ENCODE results near the gene KCNIP4. TPM values are rescaled to one million over a fixed set of nuclear protein-coding genes. Genes with fewer than 3 reads are reported as not detected.
A peak's percentile ranks its signal among the peaks of the same experiment; 100 is the strongest.

The KCNIP4 gene
- total RNA-seq, 1 experiment from 2014 or later, result not detected

- DNase-seq (ENCODE audit: low spot score), result no peak
Measured at GRCh38 chr4:21192367-21192766, 756.2 kb downstream of the KCNIP4 start.

DNA sequence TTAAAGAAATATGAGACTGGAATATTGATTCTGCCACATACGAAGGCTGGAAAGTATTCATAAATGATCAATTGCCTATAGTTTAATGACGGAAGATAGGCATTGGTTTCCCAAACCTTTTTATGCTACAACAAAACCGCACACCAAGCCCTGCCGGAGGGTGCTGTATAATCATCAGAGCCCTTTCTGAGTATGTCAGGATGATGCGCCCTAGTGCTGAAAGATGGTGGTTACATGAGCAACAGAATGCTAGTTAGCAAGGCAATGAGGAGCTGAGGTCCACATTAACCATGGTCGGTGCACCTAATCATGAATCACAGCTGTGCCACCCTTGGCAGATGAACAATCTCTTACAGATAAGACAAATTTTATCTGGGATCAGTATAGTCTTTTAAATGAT lies 757.3 kb downstream of the KCNIP4 start:
- DNase-seq (ENCODE audit: low spot score), result no peak

DNA sequence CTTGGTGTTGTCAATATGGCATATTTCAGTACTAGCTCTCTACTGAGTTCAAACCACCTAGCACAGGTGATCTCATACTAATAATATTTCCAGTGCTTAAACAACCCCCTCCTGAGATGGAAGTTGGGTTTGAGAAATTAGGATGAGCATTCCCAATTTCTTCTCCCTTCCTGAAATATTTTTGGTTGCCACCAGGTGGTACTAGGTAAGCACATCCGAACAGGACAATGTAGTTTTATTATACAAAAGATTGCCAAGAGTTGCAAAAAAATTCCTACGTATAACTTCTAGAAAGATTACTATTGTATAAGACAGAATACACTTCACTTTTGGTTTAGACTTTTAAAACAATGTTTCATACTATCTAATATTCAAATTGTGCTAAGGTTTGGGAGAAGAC lies 763.8 kb downstream of the KCNIP4 start:
- DNase-seq (ENCODE audit: low spot score), result no peak

GRCh38 chr4:21181716-21182115 lies 766.9 kb downstream of the KCNIP4 start:
- DNase-seq (ENCODE audit: low spot score), result no peak

- no peak for DNase-seq (ENCODE audit: low spot score)
Measured at GRCh38 chr4:21177871-21178270, 770.7 kb downstream of the KCNIP4 start.

DNA sequence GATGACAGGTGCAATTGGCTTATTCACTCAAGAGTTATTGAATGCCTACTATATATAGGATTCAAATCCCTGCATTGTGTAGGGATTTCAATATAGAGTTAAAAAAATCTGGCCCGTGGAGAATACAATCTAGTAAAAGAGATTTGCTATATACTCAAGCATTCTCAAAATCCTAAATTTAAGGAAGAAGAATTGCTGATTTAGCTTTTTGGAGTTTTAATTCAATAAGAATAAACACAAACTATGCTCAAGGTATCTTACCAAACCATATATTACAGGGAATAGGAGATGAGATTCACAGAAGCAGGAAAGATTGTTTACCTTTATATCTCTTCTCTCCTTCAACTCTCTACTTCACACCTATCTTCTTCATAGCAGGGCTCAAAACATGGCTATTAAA lies 771.5 kb downstream of the KCNIP4 start:
- DNase-seq (ENCODE audit: low spot score), result no peak

GRCh38 chr4:21167711-21168110 lies 780.9 kb downstream of the KCNIP4 start:
- no peak for DNase-seq (ENCODE audit: low spot score)

DNA sequence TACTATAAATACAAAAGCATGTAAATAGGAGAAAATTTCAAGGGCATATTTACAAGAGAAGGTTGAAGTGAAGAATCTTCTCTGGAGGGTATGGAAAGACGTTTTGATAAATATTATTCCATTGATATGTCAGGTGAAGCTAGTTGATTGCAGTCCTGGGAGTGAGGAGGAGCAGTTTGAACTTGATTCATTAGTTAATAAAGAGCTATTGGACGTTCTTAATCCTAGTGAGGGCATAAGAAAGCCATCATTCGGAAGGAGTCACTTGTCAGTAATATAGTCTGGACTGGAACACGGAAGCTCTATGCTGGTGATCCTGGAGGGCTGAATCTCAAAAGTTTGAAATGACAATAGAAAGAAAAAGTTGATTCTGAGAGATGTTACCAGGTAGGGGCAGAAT lies 793.2 kb downstream of the KCNIP4 start:
- DNase-seq (ENCODE audit: low spot score), result no peak

DNA sequence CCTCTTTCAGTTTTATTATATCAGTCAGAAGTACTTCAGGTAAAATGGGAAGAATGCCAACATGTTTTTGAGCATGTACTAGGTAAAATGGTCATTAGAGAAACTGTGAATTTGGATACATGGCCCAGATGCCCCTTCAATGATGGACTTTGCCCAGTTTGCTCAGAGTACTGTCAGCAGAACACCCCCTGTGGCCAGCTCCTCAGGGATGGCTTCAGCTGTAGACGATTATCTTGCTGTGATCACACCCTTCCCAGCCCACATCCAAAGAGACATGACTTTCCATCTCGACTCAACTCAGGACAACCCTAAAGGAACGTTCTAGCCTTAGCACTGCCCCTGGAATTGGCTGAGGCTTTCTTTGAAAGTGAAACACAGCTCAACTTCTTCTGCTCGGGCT lies 809.2 kb downstream of the KCNIP4 start:
- DNase-seq (ENCODE audit: low spot score), result no peak

DNA sequence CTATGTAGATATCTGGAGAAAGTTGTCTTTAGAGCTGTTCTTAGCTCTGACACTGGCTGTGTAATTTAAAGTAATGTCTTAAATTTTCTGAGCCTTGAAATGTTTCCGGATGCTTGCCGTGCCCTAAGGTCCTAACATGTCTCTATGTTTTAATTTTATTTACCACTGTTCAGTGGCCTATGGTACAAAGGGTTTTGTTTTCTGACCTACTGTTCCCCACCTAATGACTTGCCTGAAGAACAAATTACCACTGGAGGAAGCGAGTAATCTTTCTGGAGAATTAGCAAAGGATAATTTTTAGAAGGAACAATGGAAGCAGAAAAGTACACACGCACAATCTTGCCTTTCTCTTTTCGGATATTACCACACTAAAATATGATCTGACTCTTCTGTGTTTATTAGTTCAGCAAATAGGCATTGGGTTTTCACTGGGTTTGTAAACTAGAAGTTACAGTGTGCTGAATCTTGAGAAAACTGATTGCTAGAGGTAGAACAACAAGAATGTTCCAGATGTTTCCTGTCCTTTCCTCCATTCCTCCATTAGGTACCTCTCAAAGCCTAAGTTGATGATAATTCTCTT lies 812.4 kb downstream of the KCNIP4 start:
- no peak for DNase-seq (ENCODE audit: low spot score)

DNA sequence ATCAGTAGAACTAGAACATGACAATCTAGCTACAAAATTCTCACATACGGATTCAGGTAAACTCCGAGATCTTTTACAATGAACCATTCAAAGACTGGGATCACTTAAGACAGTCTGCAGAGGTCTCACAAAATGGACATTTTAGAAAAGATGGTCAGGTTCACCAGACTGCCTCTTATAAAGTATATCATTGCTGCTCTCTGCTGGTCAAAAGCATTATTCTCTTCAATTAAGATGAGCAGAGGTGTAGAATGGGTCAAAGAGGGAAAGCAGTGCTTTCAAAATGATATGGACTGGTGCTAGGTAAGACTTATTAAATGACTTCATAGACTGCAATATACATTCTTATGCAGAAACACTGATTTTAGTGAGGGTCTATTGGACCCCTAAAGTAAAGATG lies 813.6 kb downstream of the KCNIP4 start:
- DNase-seq (ENCODE audit: low spot score), result peak; percentile 5

GRCh38 chr4:21130606-21131005 lies 818.0 kb downstream of the KCNIP4 start:
- DNase-seq (ENCODE audit: low spot score), result no peak

DNA sequence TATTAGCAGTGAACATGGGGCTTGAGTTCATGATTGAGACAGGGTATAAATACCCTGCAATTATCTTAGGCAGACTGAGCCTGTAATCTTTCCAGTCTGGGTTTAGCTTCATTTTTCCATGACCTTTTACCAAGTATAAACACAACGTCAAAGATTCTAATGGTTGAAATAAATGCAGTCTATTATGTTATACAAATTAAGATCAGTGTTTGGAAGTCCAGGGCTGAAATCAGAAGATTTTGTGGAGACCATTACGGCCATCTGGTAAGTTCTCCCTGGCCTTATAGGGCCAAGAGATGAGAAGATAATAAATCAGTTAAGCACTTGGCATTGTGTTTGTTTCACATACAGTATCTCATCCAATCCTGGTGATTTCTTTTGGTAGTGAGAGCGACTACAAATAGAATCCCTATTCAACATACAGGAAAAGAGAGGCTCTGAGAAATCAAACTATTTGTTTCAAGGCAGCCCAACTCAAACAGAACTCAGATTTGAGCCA lies 822.5 kb downstream of the KCNIP4 start:
- no peak for DNase-seq (ENCODE audit: low spot score)

DNA sequence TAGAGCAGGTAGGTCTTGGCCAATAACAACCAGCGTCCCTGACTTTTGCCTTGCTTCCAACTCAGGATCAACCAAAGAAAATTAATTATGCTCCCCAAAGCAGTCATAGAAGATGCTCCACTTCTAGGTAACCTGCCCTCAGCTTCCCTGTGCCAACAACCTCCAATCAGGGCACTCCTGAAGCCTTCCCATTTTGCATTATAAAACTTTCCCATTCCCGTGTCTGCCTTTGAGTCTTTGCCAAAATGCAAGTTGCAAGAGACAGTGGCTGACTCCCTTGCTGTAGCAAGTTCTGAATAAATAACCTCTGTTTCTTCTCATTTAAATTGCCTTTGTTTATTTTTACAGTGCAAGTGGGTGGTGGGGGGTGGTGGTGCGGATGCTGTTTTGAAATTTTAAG lies 830.3 kb downstream of the KCNIP4 start:
- DNase-seq (ENCODE audit: low spot score), result no peak

GRCh38 chr4:21117541-21118180 lies 830.9 kb downstream of the KCNIP4 start:
- DNase-seq (ENCODE audit: low spot score), result peak; percentile 2

DNA sequence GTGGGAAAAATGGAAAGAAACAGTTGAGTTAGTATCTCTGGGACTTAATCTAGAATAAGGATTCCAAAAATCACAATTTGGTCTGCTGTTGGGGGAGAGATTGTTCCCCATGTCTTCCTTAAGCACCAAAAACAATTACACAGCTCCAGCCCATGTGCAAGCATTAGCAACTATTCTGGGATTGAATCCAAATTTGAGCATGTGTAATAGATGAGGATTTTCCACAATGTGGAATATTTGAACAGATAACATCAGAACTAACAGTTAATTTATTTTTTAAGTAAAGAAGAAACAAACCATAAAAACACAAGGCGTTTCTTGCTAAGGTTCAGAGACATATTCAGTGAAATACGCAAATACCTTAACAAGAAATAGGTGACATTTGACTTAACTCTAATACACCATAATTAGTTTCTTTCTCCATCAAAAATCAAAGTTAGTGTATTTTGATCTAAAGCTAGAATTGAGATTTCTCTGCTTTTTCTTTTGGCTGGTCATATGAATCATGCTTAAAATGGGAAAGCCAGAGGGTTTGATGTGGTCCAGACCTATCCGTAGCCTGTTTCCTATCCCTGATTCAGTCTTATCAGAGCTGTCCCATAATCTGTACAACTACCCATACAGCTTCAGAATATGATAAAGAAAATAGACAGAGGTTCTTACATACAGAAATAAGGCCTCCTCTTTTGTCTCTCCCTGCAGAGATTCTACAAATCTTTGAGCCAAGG lies 834.9 kb downstream of the KCNIP4 start:
- peak; percentile 4 for DNase-seq (ENCODE audit: low spot score)

DNA sequence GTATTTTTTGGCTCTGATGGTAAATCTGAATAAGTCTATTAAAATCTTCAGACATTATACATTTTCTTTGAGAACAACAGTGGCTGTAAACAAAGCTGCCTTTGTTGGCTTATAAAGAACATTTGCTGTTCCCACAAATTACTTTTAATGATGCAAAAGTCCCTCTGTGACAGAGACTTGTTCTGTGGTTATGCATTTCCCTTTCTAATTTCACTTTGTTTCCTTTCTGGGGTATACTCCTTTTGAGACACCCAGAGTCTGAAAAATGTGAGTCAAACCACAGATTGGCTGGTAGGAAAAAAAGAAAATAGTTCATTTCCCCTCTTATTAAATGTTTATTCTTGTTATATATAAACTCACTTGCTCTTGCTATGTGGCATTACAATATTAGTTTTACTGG lies 845.9 kb downstream of the KCNIP4 start:
- no peak for DNase-seq (ENCODE audit: low spot score)

DNA sequence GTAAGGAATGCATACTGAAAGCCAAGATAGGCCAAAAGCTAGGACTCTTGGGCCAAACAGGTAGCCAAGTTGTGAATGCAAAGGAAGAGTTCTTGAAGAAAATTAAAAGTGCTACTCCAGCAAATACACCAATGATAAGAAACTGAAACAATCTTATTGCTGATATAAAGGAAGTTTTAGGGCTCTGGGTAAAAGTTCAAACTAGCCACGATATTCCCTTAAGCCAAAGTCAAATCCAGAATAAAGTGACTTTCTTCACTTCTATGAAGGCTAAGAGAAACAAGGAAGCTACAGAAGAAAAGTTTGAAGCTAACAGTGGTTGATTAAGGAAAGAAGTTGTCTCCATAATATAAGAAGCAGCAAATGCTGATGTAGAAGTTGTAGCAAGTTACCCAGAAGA lies 850.7 kb downstream of the KCNIP4 start:
- DNase-seq (ENCODE audit: low spot score), result no peak

DNA sequence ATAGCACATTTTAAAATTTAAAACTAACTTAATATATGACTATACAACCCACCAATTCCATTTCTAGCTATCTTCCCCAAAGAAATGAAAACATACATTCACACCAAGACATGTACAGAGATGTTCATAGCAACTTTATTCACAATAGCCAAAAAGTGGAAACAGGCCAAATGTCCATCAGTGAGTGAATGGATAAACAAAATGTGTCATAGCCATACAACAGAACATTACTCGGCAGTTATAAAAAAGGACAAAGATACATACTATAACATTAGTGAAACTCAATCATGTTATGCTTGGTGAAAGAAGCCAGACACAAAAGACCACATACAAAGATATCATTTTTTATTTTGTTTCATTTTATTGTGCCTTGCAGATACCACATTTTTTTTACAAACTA lies 851.5 kb downstream of the KCNIP4 start:
- DNase-seq (ENCODE audit: low spot score), result no peak

- DNase-seq (ENCODE audit: low spot score), result no peak
Measured at GRCh38 chr4:21092531-21092930, 856.0 kb downstream of the KCNIP4 start.

DNA sequence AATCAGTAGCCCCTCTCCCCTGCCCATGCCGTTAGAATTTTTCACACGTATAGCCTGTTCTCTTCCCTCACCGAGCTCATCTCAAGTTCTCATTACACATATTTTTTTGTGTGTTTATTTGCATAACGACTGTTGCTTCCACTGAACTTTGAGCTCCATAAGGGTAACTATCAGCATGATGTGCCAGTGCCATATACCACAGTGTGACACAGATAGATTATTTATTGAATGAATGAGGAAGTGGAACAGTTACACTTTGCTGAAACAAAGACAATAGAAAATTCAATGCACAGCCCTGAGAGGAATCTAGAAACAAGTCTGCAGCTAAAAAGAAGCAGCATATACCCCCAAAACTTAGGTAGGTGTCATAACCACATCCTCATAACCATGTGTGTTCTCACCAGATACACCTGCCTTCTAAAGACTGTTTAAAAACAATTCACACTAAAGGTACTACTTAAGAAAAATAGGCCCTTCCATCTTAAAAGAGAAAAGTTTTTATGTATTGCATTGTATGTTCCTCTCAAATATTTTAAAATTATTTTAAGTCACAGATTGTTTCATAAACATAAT lies 858.4 kb downstream of the KCNIP4 start:
- DNase-seq (ENCODE audit: low spot score), result no peak

DNA sequence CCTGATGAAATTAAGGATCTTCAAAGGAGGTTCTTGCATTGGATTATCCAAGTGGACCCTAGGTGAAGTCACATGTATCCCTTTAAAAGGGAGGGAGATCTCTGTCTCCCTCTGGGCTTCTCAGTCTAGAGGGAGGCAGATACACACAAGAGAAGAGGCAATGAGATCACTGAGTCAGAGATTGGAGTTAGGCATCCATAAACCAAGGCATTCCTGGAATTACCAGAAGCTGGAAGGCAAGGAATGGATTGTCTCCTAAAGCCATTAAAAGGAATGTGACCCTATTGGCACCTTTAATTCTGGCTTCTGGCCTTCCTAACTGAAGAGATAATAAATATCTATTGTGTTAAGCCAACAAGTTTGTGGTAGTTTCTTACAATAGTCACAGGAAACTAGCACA lies 865.2 kb downstream of the KCNIP4 start:
- no peak for DNase-seq (ENCODE audit: low spot score)

DNA sequence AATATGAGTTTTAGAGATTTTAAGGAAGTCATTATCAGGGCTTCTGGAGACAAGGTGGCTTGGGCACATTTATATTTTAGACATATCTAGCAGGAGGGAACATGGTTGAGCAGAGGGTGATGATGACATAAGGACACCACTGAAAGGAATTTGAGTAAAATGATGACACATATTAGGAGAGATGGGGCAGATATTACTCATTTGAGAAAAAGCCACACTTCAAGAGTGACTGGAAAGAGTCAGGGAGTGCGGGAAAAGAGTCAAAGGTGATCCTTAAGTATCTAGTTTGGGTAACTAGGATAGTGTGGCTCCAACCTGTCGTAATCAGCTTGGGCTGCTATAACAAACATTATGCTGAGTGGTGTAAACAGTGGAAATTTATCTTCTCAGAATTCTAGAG lies 870.6 kb downstream of the KCNIP4 start:
- no peak for DNase-seq (ENCODE audit: low spot score)
